Kidney (tissue), 14 donors: ENCODE data around the gene CPTP. TPM values are rescaled to one million over a fixed set of nuclear protein-coding genes. Genes with fewer than 3 reads are reported as not detected.
A peak's percentile ranks its signal among the peaks of the same experiment; 100 is the strongest.

ENCODE experiments used
- DNase-seq, 5 donors: peaks; one replicate each; pipeline ENCODE4 v3.0.0-alpha.2; 2013 to 2020
- FAIRE-seq: peaks from 2 replicates; lab custom pipeline; 2012; peaks lifted over from hg19 to GRCh38; lab: Jason Lieb, UNC
- H3K27ac ChIP-seq, 2 donors: one replicate each; pipeline ENCODE4 v1.7.0; 2013; ENCODE audit warnings: low read depth in 2 of 2, low read length in 2 of 2, inconsistent platforms in 1 of 2
- H3K27me3 ChIP-seq: one replicate; pipeline ENCODE4 v1.7.1; 2013; ENCODE audit warnings: low read length, inconsistent platforms; ENCODE audit not compliant: control insufficient read depth, insufficient read depth
- H3K36me3 ChIP-seq, 3 donors: one replicate each; pipeline versions ENCODE4 v1.7.0 to v1.7.1; 2013; ENCODE audit warnings: low read length in 3 of 3, control low read depth in 1 of 3, inconsistent platforms in 1 of 3; ENCODE audit not compliant: insufficient read depth in 3 of 3, control insufficient read depth in 2 of 3
- H3K4me1 ChIP-seq, 3 donors: one replicate each; pipeline versions ENCODE4 v1.7.0 to v1.7.1; 2013; ENCODE audit warnings: low read length in 3 of 3, inconsistent platforms in 1 of 3, low read depth in 1 of 3; ENCODE audit not compliant: control insufficient read depth in 2 of 3, insufficient read depth in 2 of 3
- H3K4me3 ChIP-seq, 3 donors: one replicate each; pipeline versions ENCODE4 v1.7.0 to v1.8.1; 2013; ENCODE audit warnings: low read length in 3 of 3, control low read depth in 1 of 3, inconsistent platforms in 1 of 3
- H3K9ac ChIP-seq, 3 donors: one replicate each; pipeline versions ENCODE4 v1.7.0 to v1.7.1; 2013; ENCODE audit warnings: low read length in 3 of 3, control low read depth in 1 of 3, inconsistent platforms in 1 of 3
- H3K9me3 ChIP-seq, 3 donors: one replicate each; pipeline versions ENCODE4 v1.7.0 to v1.7.1; 2013; ENCODE audit warnings: low read length in 3 of 3, control low read depth in 1 of 3, inconsistent platforms in 1 of 3; ENCODE audit not compliant: control insufficient read depth in 2 of 3, insufficient read depth in 1 of 3
- CTCF ChIP-seq: IDR thresholded peaks from 3 replicates; pipeline ENCODE4 v1.5.1; 2012; ENCODE audit warnings: mild to moderate bottlenecking, moderate library complexity, borderline replicate concordance; ENCODE audit not compliant: insufficient read depth; ENCODE audit errors: extremely low read depth
- intact Hi-C: fragments of 100-400 bp; cut with DNase I; formaldehyde crosslinking; loops from one replicate; pipeline ENCODE4 v1.11.1; 2022
- polyA plus RNA-seq: library from polyadenylated mRNA; stranded (reverse); fragments of 350-450 nt; fragmentation: Illumina TruSeq; extraction: RNeasy Lipid Tissue Mini Kit (QIAGEN cat#74804); gene quantifications from one replicate; pipeline ENCODE4 v1.2.3, GENCODE V29; 2014; ENCODE audit warnings: low read depth, low replicate concordance; ENCODE audit not compliant: insufficient read depth
- total RNA-seq: library from RNA; stranded (reverse); fragmentation: NEBNext Ultra II Directional; extraction: Animal tissue kit (Norgen Biotek cat#: 25700); gene quantifications from one replicate; pipeline ENCODE4 v1.2.1, GENCODE V29; 2021
- donor health status: control.
- donor health status: control.
- donor health status: control.
- donor health status: control.
- donor health status: control.
- donor health status: DM: yes; HTN: yes; CAD: no.
- donor health status: Normal renal cell carcinoma (clear cell type).

CPTP gene
- total and polyA plus RNA-seq, 2 donors from 2014 or later = 21.9 to 51.5 TPM

DNA sequence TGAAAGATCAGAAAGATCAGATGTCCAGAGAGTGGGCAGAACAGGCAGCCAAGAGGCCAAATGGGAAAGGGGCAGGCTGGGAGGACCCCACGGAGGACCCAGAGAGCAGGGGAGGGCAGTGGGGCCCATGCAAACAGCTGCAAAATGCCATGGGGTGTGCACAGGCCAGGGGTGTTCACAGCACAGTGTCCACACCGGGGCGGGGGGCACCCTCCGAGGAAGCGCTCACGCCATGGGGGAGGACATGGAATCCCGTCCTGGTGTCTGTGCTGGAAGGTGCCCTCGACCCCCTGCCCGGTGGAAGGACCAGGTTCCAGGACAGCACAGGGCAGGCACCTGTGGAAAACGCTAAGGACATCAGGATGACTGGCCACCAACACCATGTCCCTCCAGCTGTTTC, 1.6 kb upstream of the CPTP start:
- H3K4me1 ChIP-seq = peaks cover 0 to 20% (median 11%) of the 10 kb centered on the region in 3 donors
- TF ChIP-seq CTCF = no peak
- H3K27ac ChIP-seq = no peak overlapping the region
- no peak for FAIRE-seq
- H3K4me3 ChIP-seq = no peak overlapping the region
- H3K36me3 ChIP-seq = peaks cover 0 to 2% (median 0%) of the 10 kb centered on the region in 3 donors
- intact Hi-C loops = no loop called here
- H3K9me3 ChIP-seq = no peaks in the 10 kb centered on the region
- no peak overlapping the region for H3K9ac ChIP-seq
- no peaks in the 10 kb centered on the region for H3K27me3 ChIP-seq
- DNase-seq = no peak

GRCh38 chr1:1324084-1324523, 498 bp upstream of the CPTP start:
- no peaks in the 10 kb centered on the region for H3K9me3 ChIP-seq
- peak overlapping the region in 1 of 2 donors; percentile 28 for H3K27ac ChIP-seq
- H3K4me1 ChIP-seq = peaks cover 0 to 20% (median 11%) of the 10 kb centered on the region in 3 donors
- DNase-seq (no peak), FAIRE-seq (no peak)
- H3K9ac ChIP-seq = peak overlapping the region; percentile 29 to 77 (median 29)
- no peak for TF ChIP-seq CTCF
- no peaks in the 10 kb centered on the region for H3K27me3 ChIP-seq
- intact Hi-C loops = no loop called here
- H3K4me3 ChIP-seq = peak overlapping the region; percentile 39 to 78 (median 47)
- peaks cover 0 to 2% (median 0%) of the 10 kb centered on the region in 3 donors for H3K36me3 ChIP-seq

- no peak for TF ChIP-seq CTCF
- intact Hi-C loops = no loop called here
- peak overlapping the region; percentile 53 to 82 (median 60) for H3K4me3 ChIP-seq
- H3K4me1 ChIP-seq = peaks cover 0 to 23% (median 11%) of the 10 kb centered on the region in 3 donors
- peak overlapping the region; percentile 89 for H3K27ac ChIP-seq
- H3K27me3 ChIP-seq = no peaks in the 10 kb centered on the region
- FAIRE-seq (no peak), DNase-seq (no peak)
- peaks cover 0 to 1% (median 0%) of the 10 kb centered on the region in 3 donors for H3K9me3 ChIP-seq
- peak overlapping the region; percentile 29 to 85 (median 44) for H3K9ac ChIP-seq
- peaks cover 0 to 2% (median 0%) of the 10 kb centered on the region in 3 donors for H3K36me3 ChIP-seq
Measured at GRCh38 chr1:1325288-1326074, 879 bp downstream of the CPTP start.
